22Rv1 (cell line): ENCODE measurements around the gene ST3GAL6.

Experiments used
- ZFX ChIP-seq: fragments of 450-650 bp; IDR thresholded peaks from 2 replicates; pipeline ENCODE4 v1.6.1; 2017; ENCODE audit warnings: antibody characterized with exemption, borderline replicate concordance
- TF ChIP-seq, protein P1 (sequence below): fragments of 450-650 bp; IDR thresholded peaks from 2 replicates; pipeline ENCODE4 v1.5.1; 2017; ENCODE audit warnings: mild to moderate bottlenecking

DNA sequence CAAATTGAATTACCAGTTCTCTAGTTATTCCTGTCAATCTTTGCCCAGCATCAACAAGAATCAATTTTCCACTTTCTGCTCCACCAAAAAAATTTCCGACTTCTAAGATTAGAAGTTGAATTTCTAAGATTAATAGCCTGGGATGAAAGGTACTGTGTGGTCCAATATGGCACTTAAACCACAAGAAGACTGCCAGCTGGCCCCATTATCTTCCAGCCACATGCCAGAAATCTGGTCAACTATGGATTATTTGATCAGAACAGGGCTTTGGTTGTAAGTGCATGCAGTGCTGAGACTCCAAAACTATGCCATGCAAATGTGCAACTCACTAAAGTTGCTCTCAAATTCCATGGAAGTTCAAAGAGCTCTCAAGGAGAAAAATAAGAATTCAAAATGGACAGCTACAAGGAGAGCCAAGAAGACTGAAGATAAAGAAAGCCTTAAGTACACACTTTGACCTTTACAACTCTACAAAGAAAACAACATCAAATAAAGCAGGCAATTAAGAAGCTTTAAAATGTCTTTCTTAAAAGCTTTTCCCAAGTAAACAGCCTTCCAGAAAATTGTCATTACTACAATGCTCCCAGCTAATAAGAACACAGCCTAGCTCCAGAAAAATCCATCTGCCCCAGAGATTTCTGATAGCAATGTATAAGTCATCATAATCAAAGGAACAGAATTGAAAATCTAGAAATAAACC is 64.2 kb downstream of the ST3GAL6 start:
- TF ChIP-seq, protein P1, sequence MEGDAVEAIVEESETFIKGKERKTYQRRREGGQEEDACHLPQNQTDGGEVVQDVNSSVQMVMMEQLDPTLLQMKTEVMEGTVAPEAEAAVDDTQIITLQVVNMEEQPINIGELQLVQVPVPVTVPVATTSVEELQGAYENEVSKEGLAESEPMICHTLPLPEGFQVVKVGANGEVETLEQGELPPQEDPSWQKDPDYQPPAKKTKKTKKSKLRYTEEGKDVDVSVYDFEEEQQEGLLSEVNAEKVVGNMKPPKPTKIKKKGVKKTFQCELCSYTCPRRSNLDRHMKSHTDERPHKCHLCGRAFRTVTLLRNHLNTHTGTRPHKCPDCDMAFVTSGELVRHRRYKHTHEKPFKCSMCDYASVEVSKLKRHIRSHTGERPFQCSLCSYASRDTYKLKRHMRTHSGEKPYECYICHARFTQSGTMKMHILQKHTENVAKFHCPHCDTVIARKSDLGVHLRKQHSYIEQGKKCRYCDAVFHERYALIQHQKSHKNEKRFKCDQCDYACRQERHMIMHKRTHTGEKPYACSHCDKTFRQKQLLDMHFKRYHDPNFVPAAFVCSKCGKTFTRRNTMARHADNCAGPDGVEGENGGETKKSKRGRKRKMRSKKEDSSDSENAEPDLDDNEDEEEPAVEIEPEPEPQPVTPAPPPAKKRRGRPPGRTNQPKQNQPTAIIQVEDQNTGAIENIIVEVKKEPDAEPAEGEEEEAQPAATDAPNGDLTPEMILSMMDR, result no peak
- no peak for TF ChIP-seq ZFX
